ENCODE data around the gene PSMG3.

The PSMG3 gene

DNA sequence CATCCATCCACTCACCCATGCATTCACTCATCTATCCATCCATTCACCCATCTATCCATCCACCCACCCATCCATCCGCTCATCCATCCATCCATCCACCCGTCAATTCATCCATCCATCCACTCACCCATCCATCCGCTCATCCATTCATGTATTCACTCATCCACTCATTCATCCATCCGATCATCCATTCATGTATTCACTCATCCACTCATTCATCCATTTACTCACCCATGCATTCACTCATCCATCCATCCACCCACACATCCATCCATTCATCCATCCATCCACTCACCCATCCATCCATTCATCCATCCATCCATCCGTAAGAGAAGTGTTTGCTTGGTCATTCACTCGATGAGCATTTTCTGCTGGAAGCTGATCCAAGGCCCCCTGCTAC, 8.7 kb upstream of the PSMG3 start:
- no peak for DNase-seq

GRCh38 chr7:1576521-1577253, 6.9 kb upstream of the PSMG3 start:
- no peak for DNase-seq

DNA sequence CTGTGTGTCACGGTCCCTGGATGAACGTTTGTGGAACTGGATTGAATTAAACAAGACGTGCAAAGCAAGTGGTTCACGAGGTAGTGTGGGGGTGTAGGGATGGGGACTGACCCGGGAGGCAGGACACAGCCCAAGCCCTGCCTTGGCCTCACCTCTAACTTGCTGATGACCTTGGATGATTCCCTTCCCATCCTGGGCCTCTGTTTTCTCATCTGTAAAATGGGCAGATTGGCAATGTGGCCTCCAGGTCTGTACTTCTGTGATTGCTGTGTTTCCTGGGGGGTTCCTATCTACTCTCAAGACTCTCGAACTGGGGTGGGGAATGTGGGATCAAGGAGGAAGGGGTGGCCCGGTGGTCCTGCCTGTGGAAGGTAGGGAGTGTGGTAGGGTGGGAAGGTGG, 6.0 kb upstream of the PSMG3 start:
- DNase-seq = no peak

- no peak for DNase-seq
Observed at GRCh38 chr7:1572111-1572822, 2.4 kb upstream of the PSMG3 start.

GRCh38 chr7:1569440-1569832, 396 bp downstream of the PSMG3 start:
- DNase-seq = no peak

- peak; percentile 48 for DNase-seq
Observed at GRCh38 chr7:1569016-1569415, 816 bp downstream of the PSMG3 start.

GRCh38 chr7:1567896-1568510, 1.8 kb downstream of the PSMG3 start:
- DNase-seq = no peak

DNA sequence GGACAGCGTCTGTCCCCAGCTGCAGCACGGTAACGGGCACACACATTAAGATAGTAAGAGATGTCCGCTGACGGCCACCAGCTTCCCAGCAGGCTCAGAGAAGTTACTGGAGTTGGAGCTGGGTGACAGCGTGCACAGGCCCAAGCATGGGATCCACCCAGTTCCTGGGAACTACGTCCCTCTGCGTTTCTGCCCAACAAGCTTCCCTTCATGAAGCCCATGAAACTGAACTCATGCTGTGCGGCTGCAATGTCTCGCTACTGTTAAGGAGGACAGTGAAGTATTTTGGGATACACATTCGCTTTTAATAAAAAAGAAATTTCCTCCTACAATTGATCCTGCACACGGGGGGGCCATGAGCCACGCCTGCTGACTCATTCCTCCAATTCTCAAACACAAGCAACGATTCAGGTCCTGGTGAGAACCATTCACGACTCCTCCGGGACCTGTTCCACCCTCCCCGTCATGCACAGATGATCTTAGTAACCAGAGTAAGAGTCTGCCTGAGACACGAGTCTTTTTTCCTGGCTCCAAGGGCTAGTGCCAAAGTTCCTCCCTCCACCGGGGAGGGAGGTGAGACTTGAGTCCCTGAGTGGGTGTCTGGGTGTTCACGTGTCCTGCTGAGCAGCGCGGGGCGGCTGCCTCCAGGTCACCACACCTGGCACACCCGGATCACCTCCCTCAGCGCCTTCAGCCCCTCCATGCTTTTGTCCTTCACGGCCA, 2.6 kb downstream of the PSMG3 start:
- no peak for DNase-seq

- no peak for DNase-seq
Observed at GRCh38 chr7:1566687-1567048, 3.2 kb downstream of the PSMG3 start.

DNA sequence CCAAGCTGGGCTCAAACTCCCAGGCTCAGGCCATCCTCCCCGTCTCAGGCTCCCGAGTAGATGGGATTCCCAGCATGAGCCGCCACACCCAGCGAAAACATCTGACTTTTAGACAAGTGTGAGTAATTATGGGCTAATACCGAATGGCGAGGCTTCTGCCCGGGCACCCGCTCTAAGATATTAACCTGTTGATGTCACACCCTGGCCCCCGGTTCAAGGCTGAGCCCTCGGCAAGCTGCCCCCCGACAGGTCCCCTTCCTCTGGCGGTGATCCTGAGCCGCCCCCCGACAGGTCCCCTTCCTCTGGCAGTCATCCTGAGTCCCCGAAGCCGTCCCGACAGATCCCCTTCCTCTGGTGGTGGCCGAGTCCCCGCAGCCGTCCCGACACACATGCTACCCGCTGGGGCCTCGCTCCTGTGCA, 5.2 kb downstream of the PSMG3 start:
- no peak for DNase-seq

DNA sequence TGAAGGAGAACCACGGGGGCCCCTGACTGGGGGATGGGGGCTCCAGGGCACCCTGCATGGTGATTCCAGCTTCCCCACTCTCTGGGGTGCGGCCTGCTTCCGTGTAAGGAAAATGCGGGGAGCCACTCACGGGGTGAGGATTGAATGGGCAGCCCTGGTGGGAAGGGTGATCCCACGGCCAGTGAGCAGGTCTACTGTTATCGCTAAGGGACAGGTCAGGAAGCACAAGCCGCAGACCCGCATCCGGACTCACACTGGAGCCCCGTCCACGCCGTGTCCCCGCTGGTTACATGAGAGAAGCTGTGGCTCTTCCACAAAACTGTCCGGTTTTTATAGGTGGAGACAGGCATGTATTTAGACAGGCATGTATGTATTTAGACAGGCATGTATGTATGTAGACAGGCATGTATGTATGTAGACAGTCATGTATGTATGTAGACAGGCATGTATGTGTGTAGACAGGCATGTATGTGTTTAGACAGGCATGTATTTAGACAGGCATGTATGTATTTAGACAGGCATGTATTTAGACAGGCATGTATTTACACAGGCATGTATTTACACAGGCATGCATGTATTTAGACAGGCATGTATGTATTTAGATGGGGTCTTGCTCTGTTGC, 5.7 kb downstream of the PSMG3 start:
- DNase-seq = no peak

GRCh38 chr7:1562597-1563051, 7.2 kb downstream of the PSMG3 start:
- no peak for DNase-seq

- DNase-seq = no peak
Observed at GRCh38 chr7:1562116-1562515, 7.7 kb downstream of the PSMG3 start.

- no peak for DNase-seq
Observed at GRCh38 chr7:1561036-1561940, 8.5 kb downstream of the PSMG3 start.

DNA sequence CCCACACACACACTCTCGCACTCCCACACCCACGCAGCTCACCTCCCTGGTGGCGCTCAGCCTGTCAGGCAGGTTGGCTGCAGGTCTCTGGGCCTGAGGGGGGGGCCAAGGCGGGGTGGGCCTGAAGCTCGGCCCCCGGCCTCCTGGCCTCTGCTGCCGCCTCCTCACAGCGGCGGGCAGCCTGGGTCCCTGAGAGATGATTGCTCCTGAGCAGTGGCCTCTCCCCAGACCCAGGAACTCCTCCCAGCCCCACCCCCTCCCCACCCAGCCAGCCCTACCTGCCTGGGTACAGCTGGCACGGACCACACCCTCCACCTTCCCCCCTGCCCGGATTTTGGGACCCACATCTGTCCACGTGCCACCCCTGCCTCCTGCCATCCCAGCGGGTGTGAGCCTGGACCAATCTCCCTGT, 9.2 kb downstream of the PSMG3 start:
- no peak for DNase-seq

- no peak for DNase-seq
Observed at GRCh38 chr7:1559626-1560590, 9.9 kb downstream of the PSMG3 start.

GRCh38 chr7:1558841-1559625, 10.8 kb downstream of the PSMG3 start:
- no peak for DNase-seq

- no peak for DNase-seq
Observed at GRCh38 chr7:1558181-1558811, 11.5 kb downstream of the PSMG3 start.

DNA sequence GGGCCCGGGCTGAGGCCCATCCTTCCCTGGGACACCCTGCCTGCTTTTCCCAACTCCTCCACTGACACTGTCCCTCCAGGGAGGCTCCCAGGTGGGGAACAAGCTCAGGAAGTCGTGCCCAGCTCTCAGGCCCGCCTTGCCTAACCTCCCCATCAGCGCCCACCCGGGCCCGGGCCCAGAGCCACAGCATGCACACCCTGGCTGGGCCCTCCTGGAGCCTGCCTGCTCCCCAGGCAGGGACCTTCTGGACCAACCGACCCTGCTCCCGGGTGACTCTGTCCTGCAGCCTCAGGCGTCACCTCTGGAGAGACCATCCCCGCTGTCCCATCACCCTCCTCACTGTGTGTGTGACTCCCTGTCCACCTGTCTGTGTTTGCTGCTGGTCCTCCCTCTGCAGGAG, 12.1 kb downstream of the PSMG3 start:
- no peak for DNase-seq
